ENCODE measurements around the gene SULT1C3.

Gene SULT1C3

DNA sequence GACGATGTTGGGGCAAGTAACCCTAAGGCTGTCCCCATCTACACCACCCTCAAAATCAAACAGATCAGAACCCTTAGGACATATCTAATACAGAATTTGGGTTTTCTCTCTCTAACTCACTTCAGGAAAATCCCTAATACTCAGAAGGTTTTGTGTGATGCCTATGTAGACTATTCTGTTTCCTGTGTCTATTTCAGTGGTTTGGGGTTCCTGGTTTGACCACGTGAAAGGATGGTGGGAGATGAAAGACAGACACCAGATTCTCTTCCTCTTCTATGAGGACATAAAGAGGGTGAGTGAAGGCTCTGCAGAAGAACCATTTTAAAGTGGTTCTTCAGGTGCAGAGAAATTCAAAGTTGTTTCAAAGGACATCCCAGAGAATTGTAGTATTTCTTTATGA, 65.2 kb downstream of the SULT1C3 start:
- no peak for DNase-seq (ENCODE audit: low read depth)

DNA sequence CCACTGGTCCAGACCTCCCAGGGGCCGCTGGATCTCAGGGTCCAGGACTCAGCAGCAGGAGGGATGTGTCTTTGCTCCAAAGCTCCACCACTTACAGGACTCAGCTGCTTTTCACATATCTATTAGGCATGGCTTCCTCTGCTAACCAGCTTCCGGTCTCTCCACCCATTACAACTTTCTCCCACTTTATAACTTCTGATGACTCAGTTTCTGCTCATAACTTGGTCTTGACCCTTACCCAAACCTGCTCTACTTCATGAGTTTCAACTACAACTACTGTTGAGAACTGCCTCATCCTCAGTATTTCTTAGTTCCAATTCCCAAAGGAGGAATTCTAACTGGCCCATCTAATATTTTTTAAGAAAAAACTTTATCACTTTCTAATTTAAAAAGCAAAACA, 66.1 kb downstream of the SULT1C3 start:
- no peak for DNase-seq (ENCODE audit: low read depth)

DNA sequence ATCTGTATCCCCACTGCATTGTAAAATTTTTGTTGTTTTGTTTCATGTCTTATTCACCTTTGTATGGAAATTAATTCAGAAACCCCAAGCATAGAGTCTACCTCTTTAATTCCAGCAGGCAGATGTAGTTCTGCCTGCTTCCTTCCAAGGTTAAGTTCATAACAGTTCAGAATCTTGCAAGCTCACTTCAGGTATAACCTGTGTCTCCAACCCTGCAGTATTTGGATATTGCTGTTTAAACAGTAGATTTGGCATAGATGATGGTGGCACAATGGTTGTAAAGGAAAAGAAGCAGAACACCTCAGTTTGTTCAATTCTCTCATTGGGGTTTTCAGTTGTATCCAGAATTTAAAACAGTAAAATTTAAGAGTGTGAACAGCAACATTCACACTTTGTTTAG, 70.1 kb downstream of the SULT1C3 start:
- no peak for DNase-seq (ENCODE audit: low read depth)

All from activated T-helper 9 cell treated with anti-CD3 and anti-CD28 coated beads, Interleukin-2, amount 50 U/mL, for 16 hours (primary cell).